ENCODE data around the gene CALM1. TPM values are rescaled to one million over a fixed set of nuclear protein-coding genes. Genes with fewer than 3 reads are reported as not detected.

The CALM1 gene
- total and polyA plus RNA-seq, 8 donors = 213 to 1,126 (median 356) TPM

- Histone ChIP-seq H3K9me3 (peaks cover 0 to 13% (median 9%) of the 10 kb centered on the region in 4 donors), H3K4me3 (no peak overlapping the region), H3K36me3 (no peaks in the 10 kb centered on the region), H3K27ac (no peak overlapping the region), H3K4me1 (peaks cover 0 to 16% (median 14%) of the 10 kb centered on the region in 4 donors), H3K27me3 (no peaks in the 10 kb centered on the region)
- intact Hi-C loops (cut with DNase I; ENCODE audit: low total_unique reads) = no loop called here
- DNase-seq = no peak
- 60 to 94% (median 85%) methylated on average over 5 of the region's 5 CpGs for WGBS, 5 donors
- TF ChIP-seq CTCF (IDR thresholded peaks at IDR 0.05) = no peak
- TF ChIP-seq EP300 (IDR thresholded peaks at IDR 0.05) = no peak
- TF ChIP-seq POLR2AphosphoS5 (IDR thresholded peaks at IDR 0.05) = no peak
- no peak for TF ChIP-seq POLR2A (IDR thresholded peaks at IDR 0.05)
Observed at GRCh38 chr14:90449411-90449810, 52.6 kb downstream of the CALM1 start.

- intact Hi-C loops (cut with DNase I; ENCODE audit: low total_unique reads) = no loop called here
- Histone ChIP-seq H3K27ac (no peak overlapping the region), H3K27me3 (no peaks in the 10 kb centered on the region), H3K4me1 (peaks cover 0 to 23% (median 21%) of the 10 kb centered on the region in 4 donors), H3K36me3 (no peaks in the 10 kb centered on the region), H3K9me3 (peaks cover 0 to 13% (median 9%) of the 10 kb centered on the region in 4 donors), H3K4me3 (no peak overlapping the region)
- WGBS, 5 donors = 90 to 96% (median 92%) methylated on average over 6 of the region's 6 CpGs
- DNase-seq = no peak
- TF ChIP-seq EP300 (IDR thresholded peaks at IDR 0.05) (no peak), POLR2AphosphoS5 (IDR thresholded peaks at IDR 0.05) (no peak), CTCF (IDR thresholded peaks at IDR 0.05) (no peak), POLR2A (IDR thresholded peaks at IDR 0.05) (no peak)
Observed at GRCh38 chr14:90450151-90450550, 53.3 kb downstream of the CALM1 start.

- Histone ChIP-seq H3K9me3 (peaks cover 0 to 13% (median 9%) of the 10 kb centered on the region in 4 donors), H3K27ac (no peak overlapping the region), H3K4me1 (peaks cover 0 to 26% (median 22%) of the 10 kb centered on the region in 4 donors), H3K4me3 (no peak overlapping the region), H3K27me3 (no peaks in the 10 kb centered on the region), H3K36me3 (no peaks in the 10 kb centered on the region)
- no peak for DNase-seq
- TF ChIP-seq CTCF (IDR thresholded peaks at IDR 0.05) (no peak), POLR2A (IDR thresholded peaks at IDR 0.05) (no peak), EP300 (IDR thresholded peaks at IDR 0.05) (no peak), POLR2AphosphoS5 (IDR thresholded peaks at IDR 0.05) (no peak)
- WGBS, 5 donors = 78 to 95% (median 84%) methylated on average over 3 of the region's 3 CpGs
- intact Hi-C loops (cut with DNase I; ENCODE audit: low total_unique reads) = no loop called here
Observed at GRCh38 chr14:90450667-90451066, 53.8 kb downstream of the CALM1 start.

GRCh38 chr14:90451443-90451842 lies 54.6 kb downstream of the CALM1 start:
- intact Hi-C loops (cut with DNase I; ENCODE audit: low total_unique reads) = no loop called here
- H3K27ac ChIP-seq = no peak overlapping the region
- H3K27me3 ChIP-seq = no peaks in the 10 kb centered on the region
- no peak for DNase-seq
- 94 to 96% (median 95%) methylated on average over 13 of the region's 13 CpGs for WGBS, 5 donors
- peaks cover 0 to 13% (median 9%) of the 10 kb centered on the region in 4 donors for H3K9me3 ChIP-seq
- TF ChIP-seq CTCF (IDR thresholded peaks at IDR 0.05) = no peak
- TF ChIP-seq POLR2AphosphoS5 (IDR thresholded peaks at IDR 0.05) = no peak
- no peak for TF ChIP-seq EP300 (IDR thresholded peaks at IDR 0.05)
- no peak for TF ChIP-seq POLR2A (IDR thresholded peaks at IDR 0.05)
- H3K36me3 ChIP-seq = no peaks in the 10 kb centered on the region
- no peak overlapping the region for H3K4me3 ChIP-seq
- peaks cover 0 to 26% (median 22%) of the 10 kb centered on the region in 4 donors for H3K4me1 ChIP-seq
